Activated CD4-positive, alpha-beta T cell treated with anti-CD3 and anti-CD28 coated beads, Interleukin-2, Interleukin-4, amounts not matched to agents 100 ng/mL and 50 ng/mL, durations not matched to agents 16 hours and 8 hours (primary cell): ENCODE measurements around the gene PATL2.
"Not testable (repeated sequence)": the region's sequence is repeated elsewhere in the genome, so short reads cannot be mapped to it uniquely, and the experiment has no call there.

ENCODE experiments used
- DNase-seq: peaks from one replicate; pipeline ENCODE4 v3.0.0-alpha.2; 2020; ENCODE audit warnings: low spot score

Gene PATL2

GRCh38 chr15:44647036-44647435, 64.1 kb downstream of the PATL2 start:
- DNase-seq = peak; percentile 38

GRCh38 chr15:44646460-44646859, 64.7 kb downstream of the PATL2 start:
- no peak for DNase-seq

- DNase-seq = no peak
These were observed 69.5 kb downstream of the PATL2 start for GRCh38 chr15:44641651-44642050.

- DNase-seq = no peak
These were observed 74.1 kb downstream of the PATL2 start for GRCh38 chr15:44636976-44637375.

- peak; percentile 60 for DNase-seq
These were observed 77.5 kb downstream of the PATL2 start for GRCh38 chr15:44633603-44634002.

GRCh38 chr15:44625286-44625685, 85.8 kb downstream of the PATL2 start:
- not testable (repeated sequence) for DNase-seq

- peak; percentile 9 for DNase-seq
These were observed 87.9 kb downstream of the PATL2 start for GRCh38 chr15:44623178-44623577.

- no peak for DNase-seq
These were observed 91.0 kb downstream of the PATL2 start for GRCh38 chr15:44620081-44620480.

GRCh38 chr15:44616974-44617373, 94.1 kb downstream of the PATL2 start:
- no peak for DNase-seq
